Effector memory CD8-positive, alpha-beta T cell (primary cell): ENCODE results near the gene SMCO4.
"Not testable (repeated sequence)": the region's sequence is repeated elsewhere in the genome, so short reads cannot be mapped to it uniquely, and the experiment has no call there.

ENCODE experiments used
- ATAC-seq: fragments of 150-1000 bp; cut with Tn5 transposase; replicated peaks from 2 replicates; pipeline ENCODE4 v1.10.0; 2021; ENCODE audit warnings: mild to moderate bottlenecking, moderate library complexity
- DNase-seq, 3 experiments: peaks; one replicate each; pipeline ENCODE4 v3.0.0; 2021
- H3K27ac Mint-ChIP-seq, 2 donors: one replicate each; pipeline ENCODE4 v1.8.0; 2022; ENCODE audit warnings: mild to moderate bottlenecking in 2 of 2, mixed read lengths in 2 of 2, moderate library complexity in 2 of 2
- H3K27me3 Mint-ChIP-seq, 2 donors: one replicate each; pipeline ENCODE4 v1.8.0; 2022; ENCODE audit warnings: mixed read lengths in 2 of 2
- H3K36me3 Mint-ChIP-seq: one replicate; pipeline ENCODE4 v1.8.0; 2022; ENCODE audit warnings: mild to moderate bottlenecking, moderate library complexity, mixed read lengths; ENCODE audit not compliant: insufficient read depth
- H3K4me1 Mint-ChIP-seq, 2 donors: one replicate each; pipeline ENCODE4 v1.8.0; 2022; ENCODE audit warnings: low read depth in 2 of 2, mixed read lengths in 2 of 2
- H3K4me3 Mint-ChIP-seq, 2 donors: one replicate each; pipeline ENCODE4 v1.8.0; 2022; ENCODE audit warnings: mild to moderate bottlenecking in 2 of 2, mixed read lengths in 2 of 2, moderate library complexity in 2 of 2
- H3K9me3 Mint-ChIP-seq, 2 donors: one replicate each; pipeline ENCODE4 v1.8.0; 2022; ENCODE audit warnings: mixed read lengths in 2 of 2

SMCO4 gene

DNA sequence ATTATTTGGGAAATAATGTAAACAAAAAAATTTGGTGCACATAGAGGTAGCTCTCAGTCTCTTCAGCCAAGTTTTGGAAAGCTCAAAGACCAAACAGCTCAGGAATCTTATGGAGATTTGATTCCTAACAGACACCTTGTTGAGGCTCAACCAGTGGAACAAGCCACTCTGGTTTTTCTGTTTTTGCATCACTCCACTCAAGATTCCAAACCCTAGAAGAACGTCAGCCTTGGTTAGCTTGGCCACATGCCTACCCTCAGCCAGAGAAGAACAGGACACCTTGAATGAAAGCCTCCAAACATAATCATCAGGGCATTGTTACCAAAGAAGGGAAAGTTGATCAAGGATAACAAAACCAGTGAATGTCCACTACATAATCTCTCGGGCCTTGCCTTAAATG lies 3.8 kb upstream of the SMCO4 start:
- DNase-seq (no peak), ATAC-seq (no peak)
- Mint-ChIP-seq H3K36me3 (peaks cover 11% of the 10 kb centered on the region), H3K4me1 (peaks cover 7 to 10% of the 10 kb centered on the region in 2 donors), H3K27me3 (peaks cover 23 to 41% of the 10 kb centered on the region in 2 donors), H3K27ac (no peak overlapping the region), H3K9me3 (no peaks in the 10 kb centered on the region), H3K4me3 (no peak overlapping the region)

- no peak for ATAC-seq
- no peak for DNase-seq
Observed at GRCh38 chr11:93545566-93545965, 2.4 kb upstream of the SMCO4 start.

GRCh38 chr11:93542811-93543229 lies 371 bp downstream of the SMCO4 start:
- ATAC-seq = peak; percentile 28
- Mint-ChIP-seq H3K4me1 (peaks cover 10% of the 10 kb centered on the region in 2 donors), H3K27ac (peak overlapping the region in 1 of 2 donors; percentile 51), H3K27me3 (peaks cover 13 to 21% of the 10 kb centered on the region in 2 donors), H3K4me3 (peak overlapping the region; percentile 90), H3K9me3 (no peaks in the 10 kb centered on the region), H3K36me3 (peaks cover 11% of the 10 kb centered on the region)
- DNase-seq = no peak

More at GRCh38 chr11:93545566-93545965, 2.4 kb upstream of the SMCO4 start:
- Mint-ChIP-seq H3K4me3 (no peak overlapping the region), H3K27ac (no peak overlapping the region), H3K27me3 (peaks cover 13 to 32% of the 10 kb centered on the region in 2 donors), H3K4me1 (peaks cover 10% of the 10 kb centered on the region in 2 donors), H3K36me3 (peaks cover 11% of the 10 kb centered on the region), H3K9me3 (no peaks in the 10 kb centered on the region)

- DNase-seq (peak in 2 of 3 experiments; percentile 4 to 6), ATAC-seq (peak; percentile 69)
- peak overlapping the region; percentile 16 to 51 for H3K27ac Mint-ChIP-seq
- H3K27me3 Mint-ChIP-seq = peaks cover 13 to 21% of the 10 kb centered on the region in 2 donors
- H3K4me3 Mint-ChIP-seq = peak overlapping the region; percentile 82 to 90
- peaks cover 11% of the 10 kb centered on the region for H3K36me3 Mint-ChIP-seq
- H3K9me3 Mint-ChIP-seq = no peaks in the 10 kb centered on the region
- peaks cover 10% of the 10 kb centered on the region in 2 donors for H3K4me1 Mint-ChIP-seq
Observed at GRCh38 chr11:93541884-93542810, 1.0 kb downstream of the SMCO4 start.

- H3K4me1 Mint-ChIP-seq = peaks cover 10% of the 10 kb centered on the region in 2 donors
- ATAC-seq (no peak), DNase-seq (no peak)
- H3K4me3 Mint-ChIP-seq = peak overlapping the region in 1 of 2 donors; percentile 15
- no peaks in the 10 kb centered on the region for H3K9me3 Mint-ChIP-seq
- H3K36me3 Mint-ChIP-seq = peaks cover 11% of the 10 kb centered on the region
- H3K27ac Mint-ChIP-seq = no peak overlapping the region
- peaks cover 13 to 14% of the 10 kb centered on the region in 2 donors for H3K27me3 Mint-ChIP-seq
Observed at GRCh38 chr11:93540896-93541553, 2.2 kb downstream of the SMCO4 start.

DNA sequence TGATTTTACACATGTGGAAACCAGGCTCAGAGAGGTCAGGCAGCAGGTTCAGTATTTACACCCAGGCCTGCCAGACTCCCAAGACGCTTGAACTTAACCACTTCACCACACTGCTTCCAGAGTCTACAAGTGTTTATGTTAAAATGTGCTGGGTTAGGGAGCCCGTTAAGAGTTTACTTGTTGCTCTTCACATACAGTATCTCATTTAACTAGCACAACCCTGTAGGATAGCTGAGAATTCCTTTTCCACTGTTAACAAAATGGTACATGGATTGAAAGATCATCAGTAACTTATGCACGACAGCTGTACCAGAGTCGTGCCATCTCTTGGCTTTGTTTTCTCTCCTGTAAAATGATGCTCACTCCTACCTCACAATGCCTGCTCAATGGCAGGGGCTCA lies 2.9 kb downstream of the SMCO4 start:
- H3K4me1 Mint-ChIP-seq = peaks cover 10 to 12% of the 10 kb centered on the region in 2 donors
- no peak overlapping the region for H3K4me3 Mint-ChIP-seq
- ATAC-seq = no peak
- peaks cover 10% of the 10 kb centered on the region for H3K36me3 Mint-ChIP-seq
- no peaks in the 10 kb centered on the region for H3K9me3 Mint-ChIP-seq
- H3K27me3 Mint-ChIP-seq = peaks cover 13 to 14% of the 10 kb centered on the region in 2 donors
- no peak overlapping the region for H3K27ac Mint-ChIP-seq
- DNase-seq = no peak

GRCh38 chr11:93537767-93538261 lies 5.4 kb downstream of the SMCO4 start:
- H3K9me3 Mint-ChIP-seq = no peaks in the 10 kb centered on the region
- DNase-seq (no peak), ATAC-seq (no peak)
- no peaks in the 10 kb centered on the region for H3K36me3 Mint-ChIP-seq
- H3K4me1 Mint-ChIP-seq = peaks cover 6 to 13% of the 10 kb centered on the region in 2 donors
- H3K27me3 Mint-ChIP-seq = peaks cover 0 to 14% of the 10 kb centered on the region in 2 donors
- H3K27ac Mint-ChIP-seq = no peak overlapping the region
- H3K4me3 Mint-ChIP-seq = no peak overlapping the region

DNA sequence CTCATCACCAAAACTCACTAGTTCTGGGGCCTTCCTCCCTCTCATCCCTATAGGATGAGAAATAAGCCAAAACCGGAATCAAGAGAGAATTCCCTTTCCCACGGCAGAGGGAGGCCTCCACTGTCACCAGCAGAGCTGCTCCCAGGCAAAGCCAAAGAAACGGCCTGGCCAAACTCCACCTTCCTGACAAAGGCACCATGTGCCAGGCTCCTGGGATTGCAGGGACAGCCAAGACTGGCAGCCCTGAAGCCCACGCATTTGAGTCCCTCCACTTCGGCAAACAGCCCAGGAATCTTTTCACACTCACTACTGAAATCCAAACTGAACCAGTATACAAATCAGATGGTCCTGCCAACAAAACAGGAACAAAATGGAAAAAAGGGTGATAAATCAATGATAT lies 6.1 kb downstream of the SMCO4 start:
- Mint-ChIP-seq H3K36me3 (no peaks in the 10 kb centered on the region), H3K27me3 (peaks cover 0 to 8% of the 10 kb centered on the region in 2 donors), H3K4me1 (peaks cover 0 to 10% of the 10 kb centered on the region in 2 donors), H3K9me3 (no peaks in the 10 kb centered on the region), H3K27ac (no peak overlapping the region), H3K4me3 (no peak overlapping the region)
- DNase-seq (no peak), ATAC-seq (no peak)

- Mint-ChIP-seq H3K36me3 (no peaks in the 10 kb centered on the region), H3K27ac (no peak overlapping the region), H3K4me1 (peaks cover 0 to 8% of the 10 kb centered on the region in 2 donors), H3K27me3 (peaks cover 0 to 6% of the 10 kb centered on the region in 2 donors), H3K4me3 (no peak overlapping the region), H3K9me3 (no peaks in the 10 kb centered on the region)
- no peak for DNase-seq
- no peak for ATAC-seq
Observed at GRCh38 chr11:93536101-93536861, 6.9 kb downstream of the SMCO4 start.

DNA sequence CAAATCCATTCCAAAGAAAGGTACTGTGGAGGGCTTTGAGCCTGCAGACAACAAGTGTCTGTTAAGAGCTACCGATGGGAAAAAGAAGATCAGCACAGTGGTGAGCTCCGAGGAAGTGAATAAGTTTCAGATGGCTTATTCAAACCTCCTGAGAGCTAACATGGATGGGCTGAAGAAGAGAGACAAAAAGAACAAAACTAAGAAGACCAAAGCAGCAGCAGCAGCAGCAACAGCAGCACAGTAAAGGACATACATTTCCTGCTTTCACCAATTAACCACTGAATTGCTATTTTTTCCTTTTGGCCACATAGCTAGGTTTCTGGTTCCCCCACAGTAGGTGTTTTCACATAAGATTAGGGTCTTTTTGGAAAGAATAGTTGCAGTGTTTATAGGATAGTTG lies 7.6 kb downstream of the SMCO4 start:
- H3K36me3 Mint-ChIP-seq, DNase-seq, H3K27ac Mint-ChIP-seq, H3K4me3 Mint-ChIP-seq, H3K4me1 Mint-ChIP-seq, ATAC-seq, H3K9me3 Mint-ChIP-seq, H3K27me3 Mint-ChIP-seq: not testable (repeated sequence)

- H3K4me1 Mint-ChIP-seq = peaks cover 7 to 21% of the 10 kb centered on the region in 2 donors
- peaks cover 0 to 6% of the 10 kb centered on the region in 2 donors for H3K27me3 Mint-ChIP-seq
- H3K27ac Mint-ChIP-seq = peak overlapping the region in 1 of 2 donors; percentile 51
- H3K36me3 Mint-ChIP-seq = no peaks in the 10 kb centered on the region
- ATAC-seq = no peak
- DNase-seq = no peak
- no peaks in the 10 kb centered on the region for H3K9me3 Mint-ChIP-seq
- no peak overlapping the region for H3K4me3 Mint-ChIP-seq
Observed at GRCh38 chr11:93532806-93533205, 10.4 kb downstream of the SMCO4 start.

GRCh38 chr11:93532281-93532789 lies 10.9 kb downstream of the SMCO4 start:
- no peaks in the 10 kb centered on the region for H3K36me3 Mint-ChIP-seq
- peaks cover 0 to 6% of the 10 kb centered on the region in 2 donors for H3K27me3 Mint-ChIP-seq
- no peaks in the 10 kb centered on the region for H3K9me3 Mint-ChIP-seq
- peaks cover 7 to 21% of the 10 kb centered on the region in 2 donors for H3K4me1 Mint-ChIP-seq
- no peak overlapping the region for H3K4me3 Mint-ChIP-seq
- DNase-seq = no peak
- ATAC-seq = peak; percentile 57
- peak overlapping the region in 1 of 2 donors; percentile 51 for H3K27ac Mint-ChIP-seq

- ATAC-seq = no peak
- Mint-ChIP-seq H3K9me3 (no peaks in the 10 kb centered on the region), H3K4me3 (no peak overlapping the region), H3K36me3 (no peaks in the 10 kb centered on the region), H3K27ac (peak overlapping the region; percentile 1 to 11), H3K27me3 (peaks cover 0 to 6% of the 10 kb centered on the region in 2 donors), H3K4me1 (peaks cover 7 to 31% of the 10 kb centered on the region in 2 donors)
- no peak for DNase-seq
Observed at GRCh38 chr11:93530468-93530826, 12.7 kb downstream of the SMCO4 start.
